Chondrocyte (in vitro differentiated cells): ENCODE measurements around the gene MYO1A. TPM values are rescaled to one million over a fixed set of nuclear protein-coding genes. Genes with fewer than 3 reads are reported as not detected.
"Not testable (repeated sequence)": the region's sequence is repeated elsewhere in the genome, so short reads cannot be mapped to it uniquely, and the experiment has no call there.

Source experiments
- DNase-seq: peaks from one replicate; pipeline ENCODE4 v3.0.0; 2021; ENCODE audit warnings: mixed read lengths, low spot score
- H3K27ac Mint-ChIP-seq: one replicate; pipeline ENCODE4 v1.8.0; 2021; ENCODE audit warnings: mild to moderate bottlenecking, moderate library complexity, mixed read lengths; ENCODE audit not compliant: unreplicated experiment
- H3K27me3 Mint-ChIP-seq: 2 replicates; pipeline ENCODE4 v1.8.0; 2021; ENCODE audit warnings: low read depth, mixed read lengths
- H3K36me3 Mint-ChIP-seq: 2 replicates; pipeline ENCODE4 v1.8.0; 2021; ENCODE audit warnings: low read depth, mixed read lengths
- H3K4me1 Mint-ChIP-seq: 2 replicates; pipeline ENCODE4 v1.8.0; 2021; ENCODE audit warnings: low read depth, mild to moderate bottlenecking, mixed read lengths
- H3K4me3 Mint-ChIP-seq: one replicate; pipeline ENCODE4 v1.8.0; 2021; ENCODE audit warnings: mild to moderate bottlenecking, moderate library complexity, mixed read lengths; ENCODE audit not compliant: unreplicated experiment
- H3K9me3 Mint-ChIP-seq: 2 replicates; pipeline ENCODE4 v1.8.0; 2021; ENCODE audit warnings: low read depth, mixed read lengths
- total RNA-seq: library from RNA; stranded (reverse); gene quantifications from 3 replicates; pipeline ENCODE4 v1.2.1, GENCODE V29; 2021
- TF ChIP-seq, protein P1 (sequence below): fragments of 200-600 bp; sonication (generic); IDR thresholded peaks from 2 replicates; pipeline ENCODE4 v1.5.0; 2021; ENCODE audit warnings: antibody characterized with exemption, mild to moderate bottlenecking, moderate library complexity

MYO1A gene
- total RNA-seq, 1 donor from 2014 or later: not detected

DNA sequence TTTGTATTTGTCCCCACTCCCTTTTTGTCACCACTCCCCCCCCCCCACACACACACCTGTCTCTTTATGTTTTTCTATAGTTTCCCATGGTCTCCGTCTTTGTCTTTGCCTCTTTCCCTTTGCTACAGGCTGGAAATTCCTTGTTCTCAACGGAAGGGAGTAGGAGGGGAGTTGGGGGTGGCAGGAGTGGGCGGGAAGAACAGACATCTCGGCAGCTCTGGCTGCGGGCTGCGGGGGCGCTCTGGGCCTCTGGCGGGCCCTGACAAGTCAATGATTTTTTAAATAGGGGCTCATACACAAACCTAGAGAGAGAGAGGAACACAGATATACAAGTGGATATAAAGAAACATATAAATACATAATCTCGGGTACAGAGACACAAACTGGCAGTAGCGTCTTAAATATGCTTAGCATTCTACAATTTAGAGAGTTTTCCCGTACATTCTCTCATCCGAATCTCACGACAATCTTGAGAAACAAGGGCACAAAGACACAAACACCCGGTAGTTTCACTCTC is 36.6 kb upstream of the MYO1A start:
- H3K9me3 Mint-ChIP-seq: no peaks in the 10 kb centered on the region
- peak overlapping the region; percentile 93 for H3K27ac Mint-ChIP-seq
- DNase-seq: no peak
- TF ChIP-seq, protein P1, sequence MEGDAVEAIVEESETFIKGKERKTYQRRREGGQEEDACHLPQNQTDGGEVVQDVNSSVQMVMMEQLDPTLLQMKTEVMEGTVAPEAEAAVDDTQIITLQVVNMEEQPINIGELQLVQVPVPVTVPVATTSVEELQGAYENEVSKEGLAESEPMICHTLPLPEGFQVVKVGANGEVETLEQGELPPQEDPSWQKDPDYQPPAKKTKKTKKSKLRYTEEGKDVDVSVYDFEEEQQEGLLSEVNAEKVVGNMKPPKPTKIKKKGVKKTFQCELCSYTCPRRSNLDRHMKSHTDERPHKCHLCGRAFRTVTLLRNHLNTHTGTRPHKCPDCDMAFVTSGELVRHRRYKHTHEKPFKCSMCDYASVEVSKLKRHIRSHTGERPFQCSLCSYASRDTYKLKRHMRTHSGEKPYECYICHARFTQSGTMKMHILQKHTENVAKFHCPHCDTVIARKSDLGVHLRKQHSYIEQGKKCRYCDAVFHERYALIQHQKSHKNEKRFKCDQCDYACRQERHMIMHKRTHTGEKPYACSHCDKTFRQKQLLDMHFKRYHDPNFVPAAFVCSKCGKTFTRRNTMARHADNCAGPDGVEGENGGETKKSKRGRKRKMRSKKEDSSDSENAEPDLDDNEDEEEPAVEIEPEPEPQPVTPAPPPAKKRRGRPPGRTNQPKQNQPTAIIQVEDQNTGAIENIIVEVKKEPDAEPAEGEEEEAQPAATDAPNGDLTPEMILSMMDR: peak; percentile 72
- peaks cover 4% of the 10 kb centered on the region for H3K36me3 Mint-ChIP-seq
- H3K27me3 Mint-ChIP-seq: no peaks in the 10 kb centered on the region
- peak overlapping the region; percentile 76 for H3K4me3 Mint-ChIP-seq
- H3K4me1 Mint-ChIP-seq: peaks cover 36% of the 10 kb centered on the region

DNA sequence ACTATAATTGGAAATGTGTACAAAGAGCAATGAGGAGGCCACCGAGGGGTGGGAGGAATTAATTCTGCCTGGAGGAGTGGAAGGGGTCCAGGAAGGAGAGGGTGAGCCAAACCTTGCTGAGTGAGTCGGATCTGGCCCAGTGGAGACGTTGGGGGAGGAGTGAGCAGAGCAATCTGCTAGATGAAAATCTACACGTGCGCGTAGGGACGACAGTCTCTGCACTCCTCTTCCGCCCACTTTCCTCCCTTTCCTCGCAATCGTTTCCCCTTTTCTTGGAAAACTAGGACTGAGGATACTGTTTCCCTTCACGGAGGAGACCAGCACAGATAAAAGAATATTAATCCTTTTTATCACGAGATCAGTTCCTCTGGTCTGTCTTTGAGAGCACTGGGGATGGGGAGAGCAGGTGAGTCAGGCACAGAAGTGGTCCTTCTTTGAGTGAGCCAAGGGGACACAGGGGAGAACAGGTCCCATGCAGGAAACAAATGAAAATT is 36.1 kb upstream of the MYO1A start:
- no peak for DNase-seq
- TF ChIP-seq, protein P1: no peak
- Mint-ChIP-seq H3K27me3 (no peaks in the 10 kb centered on the region), H3K4me1 (peaks cover 32% of the 10 kb centered on the region), H3K36me3 (peaks cover 1% of the 10 kb centered on the region), H3K4me3 (peak overlapping the region; percentile 76), H3K27ac (peak overlapping the region; percentile 93), H3K9me3 (no peaks in the 10 kb centered on the region)

DNA sequence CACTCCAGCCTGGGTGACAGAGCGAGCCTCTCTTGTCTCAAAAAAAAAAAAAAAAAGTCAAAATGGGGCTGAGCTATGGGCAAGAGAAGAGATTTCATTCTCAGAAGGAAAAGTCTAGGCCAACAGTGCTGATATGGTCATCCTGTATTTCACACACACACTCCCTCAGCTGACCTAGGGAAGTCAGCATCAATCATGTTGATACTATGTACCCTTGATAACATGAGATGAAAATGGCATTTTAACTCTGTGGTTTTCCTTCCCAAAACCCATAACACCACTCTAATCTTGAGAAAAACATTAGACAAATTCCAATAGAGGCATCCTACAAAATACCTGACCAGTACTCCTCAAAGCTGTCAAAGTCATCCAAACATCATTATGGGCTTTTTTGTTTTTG is 30.9 kb upstream of the MYO1A start:
- Mint-ChIP-seq H3K4me1 (peaks cover 25% of the 10 kb centered on the region), H3K36me3 (no peaks in the 10 kb centered on the region), H3K27me3 (no peaks in the 10 kb centered on the region), H3K4me3 (no peak overlapping the region), H3K27ac (no peak overlapping the region), H3K9me3 (no peaks in the 10 kb centered on the region)
- TF ChIP-seq, protein P1: no peak
- no peak for DNase-seq

DNA sequence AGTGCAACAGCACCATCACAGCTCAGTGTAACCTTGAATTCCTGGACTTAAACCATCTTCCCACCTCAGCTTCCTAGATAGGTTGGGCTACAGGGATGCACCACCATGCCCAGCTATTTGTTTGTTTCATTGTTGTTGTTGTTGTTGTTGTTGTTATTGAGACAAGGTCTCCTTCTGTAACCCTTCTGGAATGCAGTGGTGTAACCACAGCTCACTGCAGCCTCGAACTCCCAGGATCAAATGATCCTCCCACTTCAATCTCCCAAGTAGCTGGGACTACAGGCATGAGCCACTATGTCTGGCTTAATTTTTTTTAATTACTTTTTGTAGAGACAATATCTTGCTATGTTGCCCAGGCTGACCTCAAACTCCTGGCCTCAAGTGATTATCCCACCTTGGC is 29.9 kb upstream of the MYO1A start:
- no peaks in the 10 kb centered on the region for H3K36me3 Mint-ChIP-seq
- H3K4me1 Mint-ChIP-seq: peaks cover 23% of the 10 kb centered on the region
- H3K4me3 Mint-ChIP-seq: no peak overlapping the region
- peak overlapping the region; percentile 97 for H3K27ac Mint-ChIP-seq
- no peak for DNase-seq
- no peaks in the 10 kb centered on the region for H3K9me3 Mint-ChIP-seq
- TF ChIP-seq, protein P1: no peak
- H3K27me3 Mint-ChIP-seq: no peaks in the 10 kb centered on the region

DNA sequence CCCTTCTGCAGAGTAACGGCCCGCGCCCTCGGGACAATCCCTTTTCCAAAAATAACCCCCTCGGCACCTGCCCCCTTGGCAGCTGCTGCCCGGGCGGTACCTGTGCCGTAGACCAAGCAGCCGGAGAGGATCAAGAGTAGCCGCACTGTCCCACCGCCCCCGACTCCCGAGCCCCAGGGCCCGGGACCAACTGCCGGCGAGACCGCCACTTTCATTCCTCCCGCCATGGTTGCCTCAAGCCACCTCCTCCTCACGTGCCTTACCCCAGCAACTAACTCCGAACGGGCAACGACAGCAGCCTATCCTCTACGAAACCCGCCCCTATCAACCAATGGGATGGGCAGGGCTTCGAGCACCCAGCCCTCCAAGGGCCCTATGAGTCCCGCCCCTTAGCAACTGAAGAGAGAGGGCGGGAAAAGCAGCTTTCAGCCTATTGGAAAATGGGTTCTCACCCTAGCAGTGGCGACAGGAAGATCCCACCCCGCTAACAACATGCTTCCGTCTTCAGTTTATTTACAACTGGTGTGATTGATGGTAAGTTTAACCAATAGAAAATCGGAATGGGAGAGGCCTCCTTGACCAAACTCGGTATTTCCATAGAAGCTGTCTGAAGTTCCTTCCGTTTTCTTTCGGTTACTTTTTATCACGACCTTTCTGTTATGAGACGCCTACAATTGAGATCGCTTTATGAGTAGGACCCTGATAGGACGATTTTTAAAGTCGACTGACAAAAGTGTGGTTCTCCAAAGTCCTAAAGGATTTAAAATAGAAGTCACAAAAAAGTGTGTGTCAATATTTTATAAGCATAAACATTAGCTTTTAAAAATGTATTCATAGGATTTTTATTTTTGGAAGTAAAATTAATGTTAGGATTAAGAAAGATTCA is 28.8 kb upstream of the MYO1A start, which contains the start of gene NEMP1:
Gene NEMP1 (minus strand): TSS at position 273 of the 886 bp plus-strand sequence. CDS start 46 bp downstream, at position 227.
- Mint-ChIP-seq H3K27me3 (no peaks in the 10 kb centered on the region), H3K4me3 (peak within 1 kb of the TSS; percentile 97), H3K27ac (peak within 1 kb of the TSS; percentile 97), H3K9me3 (no peaks in the 10 kb centered on the region), H3K4me1 (peaks cover 23% of the 10 kb centered on the region), H3K36me3 (no peaks in the 10 kb centered on the region)
- TF ChIP-seq, protein P1: no peak
- DNase-seq: peak; percentile 98

DNA sequence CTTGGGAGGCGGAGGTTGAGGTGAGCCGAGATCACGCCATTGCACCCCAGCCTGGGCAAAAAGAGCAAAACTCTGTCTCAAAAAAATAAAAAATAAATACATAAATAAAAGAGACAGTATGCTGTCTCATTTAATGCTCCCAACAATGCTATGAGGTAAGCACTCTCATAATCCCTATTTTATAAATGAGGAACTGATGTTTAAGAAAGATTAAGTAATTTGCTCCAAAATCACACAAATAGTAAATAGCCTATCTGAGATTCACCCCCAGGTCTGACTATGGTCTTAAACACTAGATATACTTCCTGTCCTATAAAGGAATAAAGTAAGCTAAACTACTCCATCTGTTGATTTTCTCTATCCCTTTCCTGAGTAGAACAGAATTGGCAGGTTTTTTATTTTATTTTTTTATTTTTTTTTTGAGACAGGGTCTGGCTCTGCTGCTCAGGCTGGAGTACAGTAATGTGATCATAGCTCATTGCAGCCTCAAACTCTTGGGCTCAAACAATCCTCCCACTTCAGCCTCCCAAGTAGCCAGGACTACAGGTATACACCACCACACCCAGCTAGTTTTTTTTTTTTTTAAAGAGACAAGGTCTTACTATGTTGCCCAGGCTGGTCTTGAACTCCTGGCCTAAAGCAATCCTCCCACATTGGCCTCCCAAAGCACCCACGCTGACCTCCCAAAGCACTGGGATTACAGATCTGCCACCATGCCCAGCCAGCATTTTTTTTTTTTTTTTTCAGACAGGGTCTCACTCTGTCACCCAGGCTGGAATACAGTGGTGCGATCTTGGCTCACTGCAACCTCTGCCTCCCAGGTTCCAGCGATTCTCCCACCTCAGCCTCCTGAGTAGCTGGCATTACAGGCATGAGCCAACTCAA is 23.9 kb upstream of the MYO1A start:
- H3K27ac Mint-ChIP-seq, DNase-seq, H3K27me3 Mint-ChIP-seq, H3K36me3 Mint-ChIP-seq, H3K4me3 Mint-ChIP-seq, H3K9me3 Mint-ChIP-seq: not testable (repeated sequence)
- peaks cover 26% of the 10 kb centered on the region for H3K4me1 Mint-ChIP-seq
